K562 (cell line): ENCODE measurements around the gene CCDC88A. TPM values are rescaled to one million over a fixed set of nuclear protein-coding genes. Genes with fewer than 3 reads are reported as not detected.

Source experiments
- FOXJ3 ChIP-seq: sonication (generic); formaldehyde crosslinking; IDR thresholded peaks from 2 replicates; pipeline ENCODE4 v1.4.0; 2020; ENCODE audit warnings: mild to moderate bottlenecking, missing genetic modification reagents
- FOXK1 ChIP-seq: sonication (generic); formaldehyde crosslinking; IDR thresholded peaks from 2 replicates; pipeline ENCODE4 v1.8.0; 2022; ENCODE audit warnings: missing genetic modification reagents, mild to moderate bottlenecking, borderline replicate concordance
- GATA2 ChIP-seq: sonication (generic); formaldehyde crosslinking; IDR thresholded peaks from 2 replicates; pipeline ENCODE4 v1.4.0; 2020; ENCODE audit warnings: mild to moderate bottlenecking, missing genetic modification reagents
- LARP7 ChIP-seq: fragments of 450-650 bp; IDR thresholded peaks from 2 replicates; pipeline ENCODE4 v1.6.1; 2016
- MYNN ChIP-seq, 2 experiments: sonication (generic); formaldehyde crosslinking in 1 of 2; IDR thresholded peaks; 2 replicates each; pipeline versions ENCODE4 v1.5.0 to v1.6.1; 2016 to 2020; ENCODE audit warnings: antibody characterized with exemption in 1 of 2, missing genetic modification reagents in 1 of 2
- TCF7L2 ChIP-seq: fragments of 150-350 bp; IDR thresholded peaks from 2 replicates; pipeline ENCODE4 v1.6.1; 2016; ENCODE audit warnings: low read depth, mild to moderate bottlenecking, low read length, moderate library complexity
- TFAM ChIP-seq: fragments of 250-450 bp; sonication (Bioruptor Pico); conservative IDR thresholded peaks from 2 replicates; pipeline ENCODE4 v1.5.0; 2021; ENCODE audit warnings: mild to moderate bottlenecking, moderate library complexity
- ZNF263 ChIP-seq: sonication (generic); formaldehyde crosslinking; IDR thresholded peaks from 2 replicates; pipeline ENCODE4 v1.8.0; 2022; ENCODE audit warnings: mild to moderate bottlenecking, missing genetic modification reagents, borderline replicate concordance
- polyA plus RNA-seq, 8 experiments: library from polyadenylated mRNA; depleted of rRNA in 4 of 8; stranded (reverse) in 5 of 8; unstranded in 3 of 8; fragments of >200 nt; fragmentation: Nextera tagmentation in 2 of 8; fragmentation: Illumina TruSeq in 1 of 8; extraction: Ambion mirVana in 2 of 8; extraction: Trizol in 1 of 8; gene quantifications; 2 replicates each; pipeline versions ENCODE4 v1.2.1 to v1.2.3, GENCODE V29; 2011 to 2014; ENCODE audit warnings: inconsistent platforms in 1 of 8, missing spikeins in 1 of 8
- total RNA-seq, 7 experiments: library from RNA; depleted of rRNA in 6 of 7; stranded (reverse); fragments of >200 nt in 6 of 7; fragmentation: Illumina TruSeq in 2 of 7; extraction: Trizol in 2 of 7; gene quantifications; 2 replicates each; pipeline versions ENCODE4 v1.2.1 to v1.2.3, GENCODE V29; 2011 to 2021; ENCODE audit warnings: low replicate concordance in 1 of 7
- TF ChIP-seq, protein P1 (sequence below), 2 experiments: IDR thresholded peaks; 2 replicates each; pipeline ENCODE4 v1.6.1; 2011; ENCODE audit warnings: borderline replicate concordance in 1 of 2, control low read depth in 1 of 2, low read depth in 1 of 2, low read length in 1 of 2, mild to moderate bottlenecking in 1 of 2, mixed read lengths in 1 of 2, moderate library complexity in 1 of 2; ENCODE audit not compliant: insufficient read depth in 1 of 2, insufficient read length in 1 of 2, poor library complexity in 1 of 2, severe bottlenecking in 1 of 2; ENCODE audit errors: extremely low read depth in 1 of 2
- TF ChIP-seq, protein P2 (sequence below), 2 experiments: fragments of 450-650 bp in 1 of 2; sonication (generic) in 1 of 2; formaldehyde crosslinking in 1 of 2; IDR thresholded peaks in 1 of 2; conservative IDR thresholded peaks in 1 of 2; 2 replicates each; pipeline versions ENCODE4 v1.6.1 to v1.8.1; 2016 to 2023; ENCODE audit warnings: mild to moderate bottlenecking in 2 of 2, moderate library complexity in 2 of 2, inconsistent platforms in 1 of 2, missing genetic modification reagents in 1 of 2
- TF ChIP-seq, protein P3 (sequence below): IDR thresholded peaks from 2 replicates; pipeline ENCODE4 v1.6.1; 2016; ENCODE audit warnings: missing genetic modification characterization, missing compliant biosample characterization
- TF ChIP-seq, protein P4 (sequence below): fragments of 250-450 bp; sonication (Bioruptor Pico); IDR thresholded peaks from 2 replicates; pipeline ENCODE4 v1.5.1; 2021; ENCODE audit warnings: mild to moderate bottlenecking
- TF ChIP-seq, protein P5 (sequence below): fragments of 250-450 bp; sonication (Bioruptor Pico); IDR thresholded peaks from 2 replicates; pipeline ENCODE4 v1.5.0; 2021
- TF ChIP-seq, protein P6 (sequence below): sonication (generic); formaldehyde crosslinking; IDR thresholded peaks from 2 replicates; pipeline ENCODE4 v1.8.0; 2022; ENCODE audit warnings: mild to moderate bottlenecking, missing genetic modification reagents

Gene CCDC88A
- total and polyA plus RNA-seq, 9 of the 15 experiments (the other 6 are each of a cell fraction or from before 2014, with no cell fraction given): 29.3 to 102 (median 55.6) TPM

DNA sequence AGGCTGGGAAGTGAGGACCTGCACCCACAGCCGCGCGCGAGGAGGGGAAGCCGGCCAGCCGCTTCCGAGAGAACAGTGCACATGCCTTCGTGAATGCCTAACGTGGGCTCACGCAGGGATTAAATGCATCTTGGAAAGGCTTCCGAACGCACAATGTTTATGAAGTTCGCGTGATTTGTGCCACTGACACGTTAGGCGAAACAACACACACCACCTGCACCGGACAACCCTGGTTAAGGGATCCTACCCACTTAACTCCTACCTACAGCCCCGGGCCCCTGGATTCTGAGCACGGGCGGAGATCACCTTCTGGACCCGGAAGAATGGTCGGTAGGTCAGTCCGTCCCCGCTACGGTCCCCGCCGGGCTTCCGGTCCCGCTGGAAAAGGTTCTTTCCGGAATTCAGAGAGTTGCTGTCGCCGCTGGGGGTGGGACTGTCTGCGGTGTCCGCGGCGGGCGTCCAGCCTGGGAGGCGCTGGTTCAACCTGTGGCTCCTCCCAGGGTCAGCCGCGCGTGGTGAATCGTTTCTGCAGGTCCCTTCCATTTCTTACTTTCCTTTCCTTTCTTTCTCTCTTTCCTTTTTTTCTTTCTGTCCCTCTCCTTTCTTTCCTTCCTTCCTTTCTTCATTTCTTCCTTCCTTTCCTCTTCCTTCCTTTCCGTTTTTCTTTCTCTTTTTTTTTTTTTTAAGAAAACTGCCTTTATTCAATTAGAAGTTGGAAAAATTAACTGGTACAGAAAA lies 150.6 kb downstream of the CCDC88A start, which contains the start of gene MTIF2 (continued):
- TF ChIP-seq, protein P1, sequence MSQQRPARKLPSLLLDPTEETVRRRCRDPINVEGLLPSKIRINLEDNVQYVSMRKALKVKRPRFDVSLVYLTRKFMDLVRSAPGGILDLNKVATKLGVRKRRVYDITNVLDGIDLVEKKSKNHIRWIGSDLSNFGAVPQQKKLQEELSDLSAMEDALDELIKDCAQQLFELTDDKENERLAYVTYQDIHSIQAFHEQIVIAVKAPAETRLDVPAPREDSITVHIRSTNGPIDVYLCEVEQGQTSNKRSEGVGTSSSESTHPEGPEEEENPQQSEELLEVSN (IDR thresholded peaks at IDR 0.05; ENCODE audit: borderline replicate concordance in 1 of 2, extremely low read depth in 1 of 2, insufficient read depth in 1 of 2, insufficient read length in 1 of 2, low read depth in 1 of 2, low read length in 1 of 2, poor library complexity in 1 of 2, severe bottlenecking in 1 of 2): peak; percentile 34 to 65
- no peak for TF ChIP-seq FOXK1 (CRISPR knock-in tag)
- TF ChIP-seq GATA2 (CRISPR knock-in tag): no peak
- TF ChIP-seq, protein P2, sequence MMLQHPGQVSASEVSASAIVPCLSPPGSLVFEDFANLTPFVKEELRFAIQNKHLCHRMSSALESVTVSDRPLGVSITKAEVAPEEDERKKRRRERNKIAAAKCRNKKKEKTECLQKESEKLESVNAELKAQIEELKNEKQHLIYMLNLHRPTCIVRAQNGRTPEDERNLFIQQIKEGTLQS (IDR thresholded peaks at IDR 0.05): no peak
- TF ChIP-seq, protein P2 (CRISPR knock-in tag; conservative IDR thresholded peaks at IDR 0.05): 0 out of 2 replicates have a peak, but pooled peaks have one; percentile 21
- TF ChIP-seq, protein P3, sequence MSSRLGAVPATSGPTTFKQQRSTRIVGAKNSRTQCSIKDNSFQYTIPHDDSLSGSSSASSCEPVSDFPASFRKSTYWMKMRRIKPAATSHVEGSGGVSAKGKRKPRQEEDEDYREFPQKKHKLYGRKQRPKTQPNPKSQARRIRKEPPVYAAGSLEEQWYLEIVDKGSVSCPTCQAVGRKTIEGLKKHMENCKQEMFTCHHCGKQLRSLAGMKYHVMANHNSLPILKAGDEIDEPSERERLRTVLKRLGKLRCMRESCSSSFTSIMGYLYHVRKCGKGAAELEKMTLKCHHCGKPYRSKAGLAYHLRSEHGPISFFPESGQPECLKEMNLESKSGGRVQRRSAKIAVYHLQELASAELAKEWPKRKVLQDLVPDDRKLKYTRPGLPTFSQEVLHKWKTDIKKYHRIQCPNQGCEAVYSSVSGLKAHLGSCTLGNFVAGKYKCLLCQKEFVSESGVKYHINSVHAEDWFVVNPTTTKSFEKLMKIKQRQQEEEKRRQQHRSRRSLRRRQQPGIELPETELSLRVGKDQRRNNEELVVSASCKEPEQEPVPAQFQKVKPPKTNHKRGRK (tag): peak; percentile 100
- no peak for TF ChIP-seq TCF7L2
- peak; percentile 20; the same call in 1 of the 2 replicates for TF ChIP-seq ZNF263
- TF ChIP-seq FOXJ3 (CRISPR knock-in tag): no peak
- no peak for TF ChIP-seq TFAM (CRISPR knock-in tag)
- TF ChIP-seq, protein P4, sequence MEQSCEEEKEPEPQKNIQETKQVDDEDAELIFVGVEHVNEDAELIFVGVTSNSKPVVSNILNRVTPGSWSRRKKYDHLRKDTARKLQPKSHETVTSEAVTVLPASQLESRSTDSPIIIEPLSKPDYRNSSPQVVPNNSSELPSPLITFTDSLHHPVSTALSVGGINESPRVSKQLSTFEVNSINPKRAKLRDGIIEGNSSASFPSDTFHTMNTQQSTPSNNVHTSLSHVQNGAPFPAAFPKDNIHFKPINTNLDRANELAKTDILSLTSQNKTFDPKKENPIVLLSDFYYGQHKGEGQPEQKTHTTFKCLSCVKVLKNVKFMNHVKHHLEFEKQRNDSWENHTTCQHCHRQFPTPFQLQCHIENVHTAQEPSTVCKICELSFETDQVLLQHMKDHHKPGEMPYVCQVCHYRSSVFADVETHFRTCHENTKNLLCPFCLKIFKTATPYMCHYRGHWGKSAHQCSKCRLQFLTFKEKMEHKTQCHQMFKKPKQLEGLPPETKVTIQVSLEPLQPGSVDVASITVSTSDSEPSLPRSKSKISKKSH: no peak
- TF ChIP-seq, protein P5, sequence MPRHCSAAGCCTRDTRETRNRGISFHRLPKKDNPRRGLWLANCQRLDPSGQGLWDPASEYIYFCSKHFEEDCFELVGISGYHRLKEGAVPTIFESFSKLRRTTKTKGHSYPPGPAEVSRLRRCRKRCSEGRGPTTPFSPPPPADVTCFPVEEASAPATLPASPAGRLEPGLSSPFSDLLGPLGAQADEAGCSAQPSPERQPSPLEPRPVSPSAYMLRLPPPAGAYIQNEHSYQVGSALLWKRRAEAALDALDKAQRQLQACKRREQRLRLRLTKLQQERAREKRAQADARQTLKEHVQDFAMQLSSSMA (CRISPR knock-in tag): peak; percentile 84; the same call in 1 of the 2 replicates
- peak; percentile 99 for TF ChIP-seq LARP7
- peak; percentile 67; the same call in 1 of the 2 replicates for TF ChIP-seq MYNN (IDR thresholded peaks at IDR 0.05)
- no peak for TF ChIP-seq MYNN (CRISPR knock-in tag; IDR thresholded peaks at IDR 0.05)
- TF ChIP-seq, protein P6, sequence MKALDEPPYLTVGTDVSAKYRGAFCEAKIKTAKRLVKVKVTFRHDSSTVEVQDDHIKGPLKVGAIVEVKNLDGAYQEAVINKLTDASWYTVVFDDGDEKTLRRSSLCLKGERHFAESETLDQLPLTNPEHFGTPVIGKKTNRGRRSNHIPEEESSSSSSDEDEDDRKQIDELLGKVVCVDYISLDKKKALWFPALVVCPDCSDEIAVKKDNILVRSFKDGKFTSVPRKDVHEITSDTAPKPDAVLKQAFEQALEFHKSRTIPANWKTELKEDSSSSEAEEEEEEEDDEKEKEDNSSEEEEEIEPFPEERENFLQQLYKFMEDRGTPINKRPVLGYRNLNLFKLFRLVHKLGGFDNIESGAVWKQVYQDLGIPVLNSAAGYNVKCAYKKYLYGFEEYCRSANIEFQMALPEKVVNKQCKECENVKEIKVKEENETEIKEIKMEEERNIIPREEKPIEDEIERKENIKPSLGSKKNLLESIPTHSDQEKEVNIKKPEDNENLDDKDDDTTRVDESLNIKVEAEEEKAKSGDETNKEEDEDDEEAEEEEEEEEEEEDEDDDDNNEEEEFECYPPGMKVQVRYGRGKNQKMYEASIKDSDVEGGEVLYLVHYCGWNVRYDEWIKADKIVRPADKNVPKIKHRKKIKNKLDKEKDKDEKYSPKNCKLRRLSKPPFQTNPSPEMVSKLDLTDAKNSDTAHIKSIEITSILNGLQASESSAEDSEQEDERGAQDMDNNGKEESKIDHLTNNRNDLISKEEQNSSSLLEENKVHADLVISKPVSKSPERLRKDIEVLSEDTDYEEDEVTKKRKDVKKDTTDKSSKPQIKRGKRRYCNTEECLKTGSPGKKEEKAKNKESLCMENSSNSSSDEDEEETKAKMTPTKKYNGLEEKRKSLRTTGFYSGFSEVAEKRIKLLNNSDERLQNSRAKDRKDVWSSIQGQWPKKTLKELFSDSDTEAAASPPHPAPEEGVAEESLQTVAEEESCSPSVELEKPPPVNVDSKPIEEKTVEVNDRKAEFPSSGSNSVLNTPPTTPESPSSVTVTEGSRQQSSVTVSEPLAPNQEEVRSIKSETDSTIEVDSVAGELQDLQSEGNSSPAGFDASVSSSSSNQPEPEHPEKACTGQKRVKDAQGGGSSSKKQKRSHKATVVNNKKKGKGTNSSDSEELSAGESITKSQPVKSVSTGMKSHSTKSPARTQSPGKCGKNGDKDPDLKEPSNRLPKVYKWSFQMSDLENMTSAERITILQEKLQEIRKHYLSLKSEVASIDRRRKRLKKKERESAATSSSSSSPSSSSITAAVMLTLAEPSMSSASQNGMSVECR (CRISPR knock-in tag): peak; percentile 92
